ACC112 (cell line): ENCODE data around the gene P4HA3.
"Not testable (repeated sequence)": the region's sequence is repeated elsewhere in the genome, so short reads cannot be mapped to it uniquely, and the experiment has no call there.

ENCODE experiments used
- H2AFZ ChIP-seq: fragments of 200-600 bp; sonication (generic); one replicate; pipeline ENCODE4 v1.6.0; 2017; ENCODE audit warnings: antibody characterized with exemption, low read length; ENCODE audit not compliant: unreplicated experiment
- H3K27ac ChIP-seq: fragments of 200-600 bp; sonication (generic); 2 replicates; pipeline ENCODE4 v1.5.1; 2014; ENCODE audit warnings: low read depth, mild to moderate bottlenecking, antibody characterized with exemption, low read length, moderate library complexity
- H3K27me3 ChIP-seq: fragments of 200-600 bp; sonication (generic); 2 replicates; pipeline ENCODE4 v1.6.1; 2014; ENCODE audit warnings: mild to moderate bottlenecking, antibody characterized with exemption, low read length, moderate library complexity, mixed read lengths; ENCODE audit not compliant: insufficient read depth
- H3K36me3 ChIP-seq: fragments of 200-600 bp; sonication (generic); 2 replicates; pipeline ENCODE4 v1.6.1; 2016; ENCODE audit warnings: mild to moderate bottlenecking, antibody characterized with exemption, low read length, moderate library complexity, mixed read lengths; ENCODE audit not compliant: insufficient read depth
- H3K4me1 ChIP-seq: fragments of 200-600 bp; sonication (generic); one replicate; pipeline ENCODE4 v1.6.1; 2016; ENCODE audit warnings: low read length, mixed read lengths; ENCODE audit not compliant: insufficient read depth, unreplicated experiment, control insufficient read depth
- H3K4me3 ChIP-seq: fragments of 200-600 bp; sonication (generic); 2 replicates; pipeline ENCODE4 v1.5.1; 2014; ENCODE audit warnings: mild to moderate bottlenecking, low read depth, low read length
- H3K79me2 ChIP-seq: fragments of 200-600 bp; sonication (generic); one replicate; pipeline ENCODE4 v1.6.0; 2016; ENCODE audit warnings: low read length; ENCODE audit not compliant: control insufficient read depth, unreplicated experiment, insufficient read depth

Gene P4HA3

GRCh38 chr11:74331000-74331399 is 19.6 kb upstream of the P4HA3 start:
- not testable (repeated sequence) for H3K79me2 ChIP-seq

DNA sequence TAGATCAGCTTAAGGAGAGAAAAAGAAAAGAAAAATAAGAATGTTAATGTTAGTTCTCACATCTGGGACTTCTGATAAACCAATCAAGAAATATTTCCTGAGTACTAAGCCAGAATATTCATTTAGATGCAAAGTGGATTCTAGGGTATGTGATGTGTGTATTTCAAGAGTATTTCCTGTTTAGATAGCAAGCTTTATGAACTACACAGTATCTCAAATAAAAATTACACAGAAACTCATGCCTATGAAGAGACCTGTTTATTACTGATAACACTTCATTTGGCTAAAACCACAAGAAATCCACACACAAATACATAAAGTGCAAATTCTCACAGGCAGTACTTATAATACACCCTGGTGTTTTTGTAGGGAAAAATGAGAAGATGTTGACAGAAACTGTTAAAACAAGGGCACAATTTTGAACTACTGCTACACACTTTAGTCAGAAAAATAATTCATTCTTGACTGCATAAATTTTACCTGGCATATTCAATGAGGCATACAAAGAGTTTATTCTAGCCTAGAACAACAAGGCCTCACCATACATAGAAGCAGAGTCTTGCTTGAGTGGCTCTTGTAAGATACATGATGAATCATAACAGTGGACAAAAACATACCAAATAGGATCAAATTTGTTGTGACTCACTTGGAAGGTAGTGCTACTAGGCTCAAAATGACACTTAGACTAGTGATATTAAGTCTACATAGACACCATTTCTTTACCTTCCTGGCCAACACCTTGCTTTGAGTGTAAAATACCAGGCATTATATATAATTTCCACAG is 18.8 kb upstream of the P4HA3 start:
- Histone ChIP-seq H3K27ac (peak overlapping the region; percentile 11), H3K79me2 (no peaks in the 10 kb centered on the region), H3K4me3 (no peak overlapping the region), H3K36me3 (no peaks in the 10 kb centered on the region), H3K27me3 (no peaks in the 10 kb centered on the region), H2AFZ (no peak overlapping the region), H3K4me1 (peaks cover 23% of the 10 kb centered on the region)

More at GRCh38 chr11:74331000-74331399, 19.6 kb upstream of the P4HA3 start:
- H3K27me3 ChIP-seq, H3K4me3 ChIP-seq, H3K36me3 ChIP-seq, H2AFZ ChIP-seq: not testable (repeated sequence)
- peaks cover 15% of the 10 kb centered on the region for H3K4me1 ChIP-seq
- peak overlapping the region; percentile 11; the same call in 1 of the 2 replicates for H3K27ac ChIP-seq

DNA sequence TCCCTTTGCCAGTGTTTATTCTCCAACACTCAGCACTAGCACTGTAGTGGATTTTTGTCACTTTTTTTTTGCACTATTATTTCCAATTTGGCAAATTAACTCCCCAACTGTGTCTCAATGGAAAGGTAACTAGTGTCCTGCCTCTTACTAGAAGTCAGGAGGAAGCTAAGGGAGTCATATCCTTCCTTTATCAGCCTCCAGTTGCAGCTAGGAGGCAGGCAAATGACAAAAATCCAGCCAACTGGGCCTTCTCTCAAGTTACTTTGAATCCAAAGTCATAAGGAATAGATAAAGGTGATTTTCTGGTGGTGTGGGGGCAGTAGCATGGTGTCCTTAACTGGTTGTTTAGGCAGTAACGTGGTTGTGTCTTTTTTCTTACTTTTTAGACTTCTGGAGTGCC is 15.6 kb upstream of the P4HA3 start:
- H3K4me3 ChIP-seq = no peak overlapping the region
- H3K79me2 ChIP-seq = no peaks in the 10 kb centered on the region
- no peaks in the 10 kb centered on the region for H3K36me3 ChIP-seq
- no peak overlapping the region for H2AFZ ChIP-seq
- H3K27me3 ChIP-seq = no peaks in the 10 kb centered on the region
- H3K4me1 ChIP-seq = peaks cover 29% of the 10 kb centered on the region
- H3K27ac ChIP-seq = no peak overlapping the region

DNA sequence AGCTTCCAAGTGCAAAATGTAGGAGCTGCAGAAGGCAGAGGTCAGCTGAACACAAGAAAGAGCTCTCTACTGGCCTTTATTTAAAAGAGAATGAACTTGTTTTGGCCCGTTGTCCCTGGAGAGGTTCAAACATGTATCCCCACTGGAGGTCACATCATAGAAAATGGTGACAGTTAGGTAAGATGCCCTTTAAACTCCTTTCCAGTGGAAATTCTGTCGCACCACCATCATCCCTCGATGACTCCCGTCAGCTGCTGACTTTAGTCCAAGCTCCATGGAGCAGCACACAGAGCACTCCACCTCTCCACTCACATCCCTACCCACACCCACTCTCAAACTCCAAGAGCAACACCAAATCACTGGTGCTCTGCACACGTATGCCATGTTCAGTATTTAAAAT is 15.2 kb upstream of the P4HA3 start:
- Histone ChIP-seq H3K36me3 (no peaks in the 10 kb centered on the region), H2AFZ (no peak overlapping the region), H3K27me3 (no peaks in the 10 kb centered on the region), H3K79me2 (no peaks in the 10 kb centered on the region), H3K4me1 (peaks cover 33% of the 10 kb centered on the region), H3K4me3 (no peak overlapping the region), H3K27ac (no peak overlapping the region)

DNA sequence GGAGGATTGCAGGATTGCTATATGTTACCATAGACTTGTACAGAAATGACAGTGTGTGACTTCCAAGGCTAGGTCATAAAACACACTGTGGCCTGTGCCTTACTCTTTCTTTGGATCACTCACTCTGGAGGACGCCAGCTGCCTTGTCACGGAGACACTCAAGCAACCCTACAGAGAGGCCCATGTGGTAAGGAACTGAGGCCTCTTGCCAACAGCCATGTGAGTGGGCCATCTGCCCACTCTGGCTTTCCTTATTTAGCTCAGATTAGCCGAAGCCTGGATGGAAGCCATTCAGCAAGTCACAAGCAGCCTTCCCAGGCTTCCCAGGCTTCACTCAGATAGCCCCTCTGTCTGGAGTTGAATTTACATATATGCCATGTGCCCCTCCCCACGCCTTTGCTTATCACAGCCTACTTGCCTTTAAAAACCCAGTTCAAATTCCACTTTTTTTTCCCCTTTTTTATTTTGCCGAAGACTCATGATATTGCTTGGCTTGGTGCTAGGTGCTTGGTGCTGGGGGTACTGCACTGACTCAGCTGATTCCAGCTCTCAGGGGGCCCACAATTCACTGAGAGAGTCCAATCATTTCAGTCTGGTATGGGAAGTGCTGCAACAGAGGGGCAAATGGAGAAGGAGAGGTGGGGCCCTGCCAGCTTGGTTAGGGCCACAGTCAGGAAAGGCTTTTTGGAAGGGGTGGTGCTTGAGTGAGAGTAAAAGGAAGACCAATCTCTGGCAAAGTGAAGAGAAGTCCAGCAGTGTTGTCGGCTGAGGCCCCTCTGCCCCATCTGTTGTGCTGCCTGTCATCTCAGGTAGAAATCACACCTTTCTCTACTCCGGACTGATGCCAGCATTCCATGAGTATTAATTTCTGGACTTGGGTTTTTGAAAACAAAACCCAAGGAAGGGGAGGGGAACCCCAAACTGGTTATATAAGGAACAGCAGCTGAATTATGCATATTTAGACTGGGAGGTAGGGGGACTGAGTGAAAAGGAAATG is 14.5 kb upstream of the P4HA3 start:
- H3K79me2 ChIP-seq = no peaks in the 10 kb centered on the region
- no peak overlapping the region for H3K4me3 ChIP-seq
- H3K36me3 ChIP-seq = no peaks in the 10 kb centered on the region
- no peak overlapping the region for H2AFZ ChIP-seq
- H3K27me3 ChIP-seq = no peaks in the 10 kb centered on the region
- peaks cover 37% of the 10 kb centered on the region for H3K4me1 ChIP-seq
- no peak overlapping the region for H3K27ac ChIP-seq

GRCh38 chr11:74322667-74323066 is 11.2 kb upstream of the P4HA3 start:
- H3K79me2 ChIP-seq = no peaks in the 10 kb centered on the region
- no peak overlapping the region for H3K4me3 ChIP-seq
- H3K4me1 ChIP-seq = peaks cover 42% of the 10 kb centered on the region
- H3K27ac ChIP-seq = peak overlapping the region; percentile 59; the same call in 1 of the 2 replicates
- H3K27me3 ChIP-seq = no peaks in the 10 kb centered on the region
- no peak overlapping the region for H2AFZ ChIP-seq
- H3K36me3 ChIP-seq = no peaks in the 10 kb centered on the region

GRCh38 chr11:74321487-74322188 is 10.2 kb upstream of the P4HA3 start:
- Histone ChIP-seq H3K27ac (peak overlapping the region; percentile 59), H3K79me2 (no peaks in the 10 kb centered on the region), H3K4me1 (peaks cover 46% of the 10 kb centered on the region), H3K36me3 (0 out of 2 replicates have a peak, but pooled peaks cover 2% of the 10 kb centered on the region), H3K4me3 (0 out of 2 replicates have a peak overlapping the region, but pooled peaks have one; percentile 4), H3K27me3 (no peaks in the 10 kb centered on the region), H2AFZ (peak overlapping the region; percentile 70)

DNA sequence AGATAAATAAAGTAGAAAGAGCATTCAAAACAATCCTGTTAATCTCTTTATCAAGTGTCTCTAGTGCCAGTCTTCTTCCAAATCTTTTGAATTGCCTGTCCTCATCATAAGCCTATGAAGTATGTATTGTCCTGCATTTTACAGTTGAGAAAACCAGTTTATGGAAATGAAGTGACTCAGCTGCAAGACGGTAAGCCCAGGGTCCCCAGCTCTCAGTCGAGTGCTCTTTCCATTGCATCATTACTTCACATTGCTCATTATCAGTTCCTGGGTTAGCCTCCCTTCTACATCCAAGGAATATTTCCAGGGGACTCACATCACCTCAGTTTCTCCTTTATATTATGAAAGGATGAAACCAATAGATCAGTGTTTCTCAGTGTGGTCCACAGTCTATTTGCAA is 9.1 kb upstream of the P4HA3 start:
- Histone ChIP-seq H2AFZ (no peak overlapping the region), H3K79me2 (no peaks in the 10 kb centered on the region), H3K27ac (peak overlapping the region; percentile 59), H3K36me3 (0 out of 2 replicates have a peak, but pooled peaks cover 6% of the 10 kb centered on the region), H3K4me1 (peaks cover 41% of the 10 kb centered on the region), H3K4me3 (no peak overlapping the region), H3K27me3 (no peaks in the 10 kb centered on the region)

GRCh38 chr11:74319139-74319816 is 7.8 kb upstream of the P4HA3 start:
- no peak overlapping the region for H2AFZ ChIP-seq
- H3K4me1 ChIP-seq = peaks cover 38% of the 10 kb centered on the region
- H3K79me2 ChIP-seq = no peaks in the 10 kb centered on the region
- 0 out of 2 replicates have a peak, but pooled peaks cover 6% of the 10 kb centered on the region for H3K36me3 ChIP-seq
- H3K4me3 ChIP-seq = 0 out of 2 replicates have a peak overlapping the region, but pooled peaks have one; percentile 12
- peak overlapping the region; percentile 97 for H3K27ac ChIP-seq
- no peaks in the 10 kb centered on the region for H3K27me3 ChIP-seq
